Mesenchymal stem cell (in vitro differentiated cells and primary cell): ENCODE results near the gene CAPN3.

ENCODE experiments used
- DNase-seq: peaks from one replicate; pipeline ENCODE4 v3.0.0-alpha.2; 2013
- H2AFZ ChIP-seq: one replicate; pipeline ENCODE4 v1.6.1; 2013; ENCODE audit warnings: low read depth, mild to moderate bottlenecking, control low read depth, inconsistent platforms, low read length, moderate library complexity
- H2AK5ac ChIP-seq: 2 replicates; pipeline ENCODE4 v1.6.1; 2013; ENCODE audit warnings: low read length, moderate library complexity, mild to moderate bottlenecking, inconsistent platforms; ENCODE audit not compliant: severe bottlenecking
- H2BK120ac ChIP-seq: one replicate; pipeline ENCODE4 v1.6.1; 2013; ENCODE audit warnings: low read depth, mild to moderate bottlenecking, inconsistent platforms, low read length, moderate library complexity
- H2BK12ac ChIP-seq, 2 experiments: one replicate each; pipeline ENCODE4 v1.6.1; 2013; ENCODE audit warnings: inconsistent platforms in 2 of 2, low read length in 2 of 2, mild to moderate bottlenecking in 2 of 2, moderate library complexity in 2 of 2, control low read depth in 1 of 2
- H2BK15ac ChIP-seq: one replicate; pipeline ENCODE4 v1.6.1; 2013; ENCODE audit warnings: mild to moderate bottlenecking, low read depth, inconsistent platforms; ENCODE audit not compliant: poor library complexity, severe bottlenecking
- H2BK5ac ChIP-seq: 2 replicates; pipeline ENCODE4 v1.6.1; 2013; ENCODE audit warnings: low read depth, mild to moderate bottlenecking, low read length, control low read depth, inconsistent platforms; ENCODE audit not compliant: poor library complexity, severe bottlenecking
- H3K14ac ChIP-seq, 2 experiments: one replicate each; pipeline ENCODE4 v1.6.1; 2013; ENCODE audit warnings: inconsistent platforms in 2 of 2, low read length in 2 of 2, control low read depth in 1 of 2, mild to moderate bottlenecking in 1 of 2, moderate library complexity in 1 of 2
- H3K18ac ChIP-seq, 2 experiments: one replicate each; pipeline ENCODE4 v1.6.1; 2013; ENCODE audit warnings: inconsistent platforms in 2 of 2, low read length in 2 of 2, control low read depth in 1 of 2, low read depth in 1 of 2, mild to moderate bottlenecking in 1 of 2
- H3K23ac ChIP-seq, 2 experiments: one replicate each; pipeline ENCODE4 v1.6.1; 2013; ENCODE audit warnings: inconsistent platforms in 2 of 2, low read length in 2 of 2, mild to moderate bottlenecking in 2 of 2, moderate library complexity in 2 of 2, control low read depth in 1 of 2
- H3K27ac ChIP-seq: 2 replicates; pipeline ENCODE4 v1.5.1; 2013; ENCODE audit warnings: mild to moderate bottlenecking, moderate library complexity, low read length, control low read depth, inconsistent platforms; ENCODE audit not compliant: poor library complexity, severe bottlenecking
- H3K27me3 ChIP-seq, 2 experiments: 2 replicates each; pipeline versions ENCODE4 v1.6.1 to v1.7.0; 2013; ENCODE audit warnings: low read length in 2 of 2, mild to moderate bottlenecking in 2 of 2, moderate library complexity in 2 of 2, control low read depth in 1 of 2, inconsistent platforms in 1 of 2; ENCODE audit not compliant: control insufficient read depth in 1 of 2, insufficient read depth in 1 of 2
- H3K36me3 ChIP-seq, 2 experiments: 2 replicates each; pipeline versions ENCODE4 v1.6.1 to v1.7.0; 2013; ENCODE audit warnings: low read length in 2 of 2, control low read depth in 1 of 2, inconsistent platforms in 1 of 2, low read depth in 1 of 2, mild to moderate bottlenecking in 1 of 2; ENCODE audit not compliant: insufficient read depth in 2 of 2, control insufficient read depth in 1 of 2
- H3K4ac ChIP-seq, 2 experiments: one replicate each; pipeline ENCODE4 v1.6.1; 2013; ENCODE audit warnings: inconsistent platforms in 2 of 2, low read length in 2 of 2, mild to moderate bottlenecking in 2 of 2, moderate library complexity in 2 of 2, control low read depth in 1 of 2, low read depth in 1 of 2
- H3K4me1 ChIP-seq: 2 replicates; pipeline ENCODE4 v1.6.1; 2013; ENCODE audit warnings: low read depth, low read length, control low read depth; ENCODE audit not compliant: control insufficient read depth, insufficient read depth
- H3K4me2 ChIP-seq: 2 replicates; pipeline ENCODE4 v1.6.1; 2013; ENCODE audit warnings: low read length, mild to moderate bottlenecking, inconsistent platforms; ENCODE audit not compliant: poor library complexity, severe bottlenecking
- H3K4me3 ChIP-seq, 2 experiments: 2 replicates each; pipeline versions ENCODE4 v1.5.1 to v1.7.0; 2013; ENCODE audit warnings: low read length in 2 of 2, mild to moderate bottlenecking in 2 of 2, control low read depth in 1 of 2, low read depth in 1 of 2; ENCODE audit not compliant: insufficient read depth in 1 of 2
- H3K79me1 ChIP-seq: replicated peaks from 2 replicates; pipeline ENCODE4 v1.6.1; 2013; ENCODE audit warnings: mild to moderate bottlenecking, control low read depth, low read length, inconsistent platforms; ENCODE audit not compliant: poor library complexity, severe bottlenecking
- H3K9ac ChIP-seq: 2 replicates; pipeline ENCODE4 v1.7.0; 2013; ENCODE audit warnings: mild to moderate bottlenecking, low read length, moderate library complexity
- H3K9me3 ChIP-seq: 2 replicates; pipeline ENCODE4 v1.7.0; 2013; ENCODE audit warnings: mild to moderate bottlenecking, low read length; ENCODE audit not compliant: control insufficient read depth
- H4K8ac ChIP-seq: one replicate; pipeline ENCODE4 v1.6.1; 2013; ENCODE audit warnings: inconsistent platforms, mild to moderate bottlenecking, low read length, moderate library complexity
- H4K91ac ChIP-seq: one replicate; pipeline ENCODE4 v1.6.1; 2013; ENCODE audit warnings: mild to moderate bottlenecking, low read length, inconsistent platforms
- WGBS: methylation state at CpG from one replicate; pipeline ENCODE4 v1.1.7; 2013; ENCODE audit warnings: mixed read lengths; 5-methylcytosine and 5-hydroxymethylcytosine counted together

The CAPN3 gene

DNA sequence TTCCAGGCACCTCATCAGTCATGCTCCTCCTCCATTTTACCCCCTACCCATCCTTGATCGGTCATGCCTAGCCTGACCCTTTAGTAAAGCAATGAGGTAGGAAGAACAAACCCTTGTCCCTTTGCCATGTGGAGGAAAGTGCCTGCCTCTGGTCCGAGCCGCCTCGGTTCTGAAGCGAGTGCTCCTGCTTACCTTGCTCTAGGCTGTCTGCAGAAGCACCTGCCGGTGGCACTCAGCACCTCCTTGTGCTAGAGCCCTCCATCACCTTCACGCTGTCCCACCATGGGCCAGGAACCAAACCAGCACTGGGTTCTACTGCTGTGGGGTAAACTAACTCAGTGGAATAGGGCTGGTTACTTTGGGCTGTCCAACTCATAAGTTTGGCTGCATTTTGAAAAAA lies 52.6 kb downstream of the CAPN3 start:
- no peak overlapping the region for H3K9ac ChIP-seq
- no peaks in the 10 kb centered on the region for H3K4me1 ChIP-seq
- no peak overlapping the region for H3K14ac ChIP-seq
- no peak overlapping the region for H3K4me3 ChIP-seq
- no peak for DNase-seq
- H3K27me3 ChIP-seq, result no peaks in the 10 kb centered on the region
- 97% methylated on average over 7 of the region's 7 CpGs for WGBS
- no peak overlapping the region for H2AK5ac ChIP-seq
- H3K36me3 ChIP-seq, result peaks cover 59 to 75% of the 10 kb centered on the region in 2 experiments
- no peak overlapping the region for H3K4me2 ChIP-seq
- no peaks in the 10 kb centered on the region for H3K9me3 ChIP-seq
- no peak overlapping the region for H4K91ac ChIP-seq
- H3K4ac ChIP-seq, result no peak overlapping the region
- H3K18ac ChIP-seq, result no peak overlapping the region
- no peak overlapping the region for H2BK120ac ChIP-seq
- no peak overlapping the region for H2AFZ ChIP-seq
- no peak overlapping the region for H3K23ac ChIP-seq
- no peak overlapping the region for H4K8ac ChIP-seq
- no peak overlapping the region for H2BK5ac ChIP-seq
- H3K79me1 ChIP-seq, result peaks cover 2% of the 10 kb centered on the region
- H2BK15ac ChIP-seq, result no peak overlapping the region
- H2BK12ac ChIP-seq, result no peak overlapping the region
- no peak overlapping the region for H3K27ac ChIP-seq

DNA sequence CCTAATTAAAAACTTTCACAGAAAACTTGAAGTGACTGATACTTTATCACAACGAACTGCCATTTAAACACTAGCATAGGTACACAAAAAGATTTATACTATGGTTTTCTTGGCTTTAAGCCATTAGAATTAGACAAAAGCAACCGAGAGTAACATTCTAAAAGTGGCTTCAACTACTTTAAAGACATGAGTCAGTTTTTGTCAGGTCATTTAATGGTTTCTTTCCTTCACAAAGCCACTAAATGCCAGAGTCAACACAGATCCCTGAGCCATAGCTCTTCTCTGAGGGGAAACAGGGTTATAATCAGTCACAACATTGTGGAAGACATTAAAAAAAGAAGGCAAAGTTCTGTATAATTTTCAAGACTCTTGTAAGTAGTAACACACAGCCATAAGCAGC lies 54.6 kb downstream of the CAPN3 start:
- H4K8ac ChIP-seq, result no peak overlapping the region
- peaks cover 63 to 87% of the 10 kb centered on the region in 2 experiments for H3K36me3 ChIP-seq
- H3K4ac ChIP-seq, result no peak overlapping the region
- H3K27ac ChIP-seq, result no peak overlapping the region
- H4K91ac ChIP-seq, result no peak overlapping the region
- no peak overlapping the region for H2BK12ac ChIP-seq
- H3K9me3 ChIP-seq, result no peaks in the 10 kb centered on the region
- H3K23ac ChIP-seq, result no peak overlapping the region
- no peaks in the 10 kb centered on the region for H3K27me3 ChIP-seq
- H2BK5ac ChIP-seq, result no peak overlapping the region
- no peak for DNase-seq
- H2AFZ ChIP-seq, result no peak overlapping the region
- no peak overlapping the region for H3K4me2 ChIP-seq
- H2AK5ac ChIP-seq, result no peak overlapping the region
- peaks cover 4% of the 10 kb centered on the region for H3K79me1 ChIP-seq
- H2BK15ac ChIP-seq, result no peak overlapping the region
- no peak overlapping the region for H3K4me3 ChIP-seq
- 94% methylated on average over 2 of the region's 2 CpGs for WGBS
- H3K14ac ChIP-seq, result no peak overlapping the region
- no peak overlapping the region for H3K18ac ChIP-seq
- no peaks in the 10 kb centered on the region for H3K4me1 ChIP-seq
- no peak overlapping the region for H3K9ac ChIP-seq
- no peak overlapping the region for H2BK120ac ChIP-seq

DNA sequence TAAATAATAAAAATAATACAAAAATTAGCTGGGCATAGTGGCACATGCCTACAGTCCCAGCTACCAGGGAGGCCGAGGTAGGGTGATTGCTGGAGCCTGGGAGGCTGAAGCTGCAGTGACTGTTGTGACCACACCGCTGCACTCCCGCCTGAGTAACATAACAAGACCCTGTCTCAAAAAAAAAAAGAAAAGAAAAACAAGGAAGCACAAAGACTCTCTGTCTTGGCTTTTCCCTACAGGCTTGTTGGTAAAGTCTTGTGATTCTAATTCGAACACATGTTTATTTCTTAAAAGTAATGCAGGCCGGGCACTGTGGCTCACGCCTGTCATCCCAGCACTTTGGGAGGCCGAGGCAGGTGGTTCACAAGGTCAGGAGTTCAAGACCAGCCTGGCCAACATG lies 60.1 kb downstream of the CAPN3 start:
- Histone ChIP-seq H3K4ac (no peak overlapping the region), H2BK15ac (no peak overlapping the region), H2AK5ac (no peak overlapping the region), H3K14ac (no peak overlapping the region), H3K27ac (no peak overlapping the region), H3K9me3 (no peaks in the 10 kb centered on the region), H3K23ac (no peak overlapping the region), H3K79me1 (peaks cover 5% of the 10 kb centered on the region), H3K4me2 (no peak overlapping the region), H4K91ac (no peak overlapping the region), H3K9ac (no peak overlapping the region), H2BK120ac (no peak overlapping the region), H2BK5ac (no peak overlapping the region), H4K8ac (no peak overlapping the region), H2AFZ (no peak overlapping the region), H3K4me3 (no peak overlapping the region), H3K27me3 (no peaks in the 10 kb centered on the region), H3K36me3 (peaks cover 43 to 89% of the 10 kb centered on the region in 2 experiments), H3K4me1 (no peaks in the 10 kb centered on the region), H2BK12ac (no peak overlapping the region), H3K18ac (no peak overlapping the region)
- WGBS, result 96% methylated on average over 7 of the region's 7 CpGs
- no peak for DNase-seq

DNA sequence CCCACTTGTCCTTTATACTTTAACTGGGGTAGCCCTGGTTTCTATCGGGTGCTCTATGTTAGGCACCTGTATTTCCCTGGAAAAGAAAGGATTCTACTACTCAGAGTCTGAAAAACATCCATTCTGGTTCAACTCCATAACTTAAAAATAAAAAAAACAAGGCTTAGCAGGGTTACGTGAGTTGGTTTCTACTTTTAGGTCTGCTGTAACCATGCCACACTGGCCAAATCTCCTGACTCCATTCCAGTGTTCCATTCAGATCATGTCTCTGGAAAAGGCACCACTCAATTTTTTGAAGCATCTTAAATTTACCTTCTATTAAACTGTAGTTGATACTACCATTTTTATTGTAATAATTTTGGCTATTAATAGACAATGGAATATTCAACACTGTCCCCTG lies 62.1 kb downstream of the CAPN3 start:
- H2BK120ac ChIP-seq, result no peak overlapping the region
- H3K36me3 ChIP-seq, result peaks cover 37 to 91% of the 10 kb centered on the region in 2 experiments
- no peak overlapping the region for H3K23ac ChIP-seq
- H3K4me3 ChIP-seq, result no peak overlapping the region
- no peaks in the 10 kb centered on the region for H3K27me3 ChIP-seq
- H3K14ac ChIP-seq, result no peak overlapping the region
- H2BK15ac ChIP-seq, result no peak overlapping the region
- H2AFZ ChIP-seq, result no peak overlapping the region
- no peak overlapping the region for H3K4me2 ChIP-seq
- H2BK5ac ChIP-seq, result no peak overlapping the region
- DNase-seq, result no peak
- no peak overlapping the region for H3K9ac ChIP-seq
- no peak overlapping the region for H3K18ac ChIP-seq
- WGBS, result 100% methylated on average over 2 of the region's 2 CpGs
- no peak overlapping the region for H2BK12ac ChIP-seq
- no peak overlapping the region for H4K91ac ChIP-seq
- no peak overlapping the region for H3K27ac ChIP-seq
- H4K8ac ChIP-seq, result no peak overlapping the region
- H3K4ac ChIP-seq, result no peak overlapping the region
- H2AK5ac ChIP-seq, result no peak overlapping the region
- peaks cover 7% of the 10 kb centered on the region for H3K79me1 ChIP-seq
- no peaks in the 10 kb centered on the region for H3K9me3 ChIP-seq
- no peaks in the 10 kb centered on the region for H3K4me1 ChIP-seq
